ENCODE results near the gene CTBP2.

- TF ChIP-seq POLR2A (IDR thresholded peaks at IDR 0.05), result no peak
- TF ChIP-seq CTCF (IDR thresholded peaks at IDR 0.05), result no peak
Measured at GRCh38 chr10:125007436-125007835, 152.9 kb downstream of the CTBP2 start.
